Duodenal mucosa (tissue), 2 donors: Measurements from ENCODE around the gene PCDHB6.
"Not testable (repeated sequence)": the region's sequence is repeated elsewhere in the genome, so short reads cannot be mapped to it uniquely, and the experiment has no call there.

Source experiments
- H3K27ac ChIP-seq: one replicate; pipeline ENCODE4 v1.7.0; 2013; ENCODE audit warnings: low read depth, low read length
- H3K27me3 ChIP-seq, 2 donors: one replicate each; pipeline ENCODE4 v1.7.0; 2013; ENCODE audit warnings: low read length in 2 of 2, control low read depth in 1 of 2; ENCODE audit not compliant: insufficient read depth in 2 of 2, control insufficient read depth in 1 of 2
- H3K36me3 ChIP-seq, 2 donors: one replicate each; pipeline ENCODE4 v1.7.0; 2013; ENCODE audit warnings: low read length in 2 of 2, control low read depth in 1 of 2; ENCODE audit not compliant: insufficient read depth in 2 of 2, control insufficient read depth in 1 of 2
- H3K4me1 ChIP-seq, 2 donors: one replicate each; pipeline ENCODE4 v1.7.0; 2013; ENCODE audit warnings: low read length in 2 of 2, control low read depth in 1 of 2; ENCODE audit not compliant: insufficient read depth in 2 of 2, control insufficient read depth in 1 of 2
- H3K4me3 ChIP-seq, 2 donors: one replicate each; pipeline ENCODE4 v1.7.0; 2013; ENCODE audit warnings: low read length in 2 of 2, low read depth in 1 of 2
- H3K9ac ChIP-seq, 2 donors: one replicate each; pipeline ENCODE4 v1.7.0; 2013; ENCODE audit warnings: low read length in 2 of 2, low read depth in 1 of 2
- H3K9me3 ChIP-seq, 2 donors: one replicate each; pipeline ENCODE4 v1.7.0; 2013; ENCODE audit warnings: low read length in 2 of 2, control low read depth in 1 of 2; ENCODE audit not compliant: control insufficient read depth in 1 of 2

Gene PCDHB6

GRCh38 chr5:141149812-141150211 lies at the start of gene PCDHB6:
PCDHB6 (plus strand) TSS chr5:141150057; CDS start chr5:141150258, 201 bp downstream.
- Histone ChIP-seq H3K9ac (no peak within 1 kb of the TSS), H3K27ac (no peak within 1 kb of the TSS), H3K4me1 (no peaks in the 10 kb centered on the region), H3K27me3 (no peaks in the 10 kb centered on the region), H3K36me3 (no peaks in the 10 kb centered on the region), H3K4me3 (no peak within 1 kb of the TSS), H3K9me3 (peaks cover 6 to 15% of the 10 kb centered on the region in 2 donors)

- no peak within 1 kb of the TSS for H3K27ac ChIP-seq
- H3K4me3 ChIP-seq = peak within 1 kb of the TSS; percentile 22 to 43
- H3K27me3 ChIP-seq = no peaks in the 10 kb centered on the region
- H3K9me3 ChIP-seq = peaks cover 22 to 27% of the 10 kb centered on the region in 2 donors
- no peak within 1 kb of the TSS for H3K9ac ChIP-seq
- no peaks in the 10 kb centered on the region for H3K4me1 ChIP-seq
- no peaks in the 10 kb centered on the region for H3K36me3 ChIP-seq
These were observed 49.5 kb upstream of the PCDHB6 start, which contains the start of gene PCDHB3 for GRCh38 chr5:141100243-141100805. PCDHB3 (plus strand) TSS chr5:141100473; CDS start chr5:141100650, 177 bp downstream.

- Histone ChIP-seq H3K9ac (no peak overlapping the region), H3K4me3 (no peak overlapping the region), H3K4me1 (no peaks in the 10 kb centered on the region), H3K27ac (no peak overlapping the region), H3K9me3 (peaks cover 18 to 20% of the 10 kb centered on the region in 2 donors), H3K36me3 (no peaks in the 10 kb centered on the region), H3K27me3 (no peaks in the 10 kb centered on the region)
These were observed 48.8 kb upstream of the PCDHB6 start for GRCh38 chr5:141101059-141101458.

- H3K27ac ChIP-seq, H3K4me1 ChIP-seq, H3K9ac ChIP-seq, H3K27me3 ChIP-seq, H3K36me3 ChIP-seq, H3K4me3 ChIP-seq: not testable (repeated sequence)
- H3K9me3 ChIP-seq = peaks cover 18 to 20% of the 10 kb centered on the region in 2 donors
These were observed 47.8 kb upstream of the PCDHB6 start for GRCh38 chr5:141102070-141102469.

GRCh38 chr5:141102471-141102870 lies 47.4 kb upstream of the PCDHB6 start:
- not testable (repeated sequence) for H3K4me1 ChIP-seq, H3K27me3 ChIP-seq, H3K9ac ChIP-seq, H3K36me3 ChIP-seq, H3K27ac ChIP-seq, H3K4me3 ChIP-seq
- peaks cover 18 to 20% of the 10 kb centered on the region in 2 donors for H3K9me3 ChIP-seq

- Histone ChIP-seq H3K27ac (no peak overlapping the region), H3K36me3 (no peaks in the 10 kb centered on the region), H3K9me3 (peaks cover 14 to 15% of the 10 kb centered on the region in 2 donors), H3K4me1 (no peaks in the 10 kb centered on the region), H3K27me3 (no peaks in the 10 kb centered on the region), H3K4me3 (no peak overlapping the region), H3K9ac (no peak overlapping the region)
These were observed 44.5 kb upstream of the PCDHB6 start for GRCh38 chr5:141105350-141105749.

GRCh38 chr5:141119250-141119649 lies 30.6 kb upstream of the PCDHB6 start:
- no peak overlapping the region for H3K9ac ChIP-seq
- H3K4me3 ChIP-seq = no peak overlapping the region
- no peak overlapping the region for H3K27ac ChIP-seq
- no peaks in the 10 kb centered on the region for H3K36me3 ChIP-seq
- H3K27me3 ChIP-seq = no peaks in the 10 kb centered on the region
- peaks cover 6 to 13% of the 10 kb centered on the region in 2 donors for H3K9me3 ChIP-seq
- no peaks in the 10 kb centered on the region for H3K4me1 ChIP-seq

- Histone ChIP-seq H3K27ac (no peak within 1 kb of the TSS), H3K4me3 (peak within 1 kb of the TSS in 1 of 2 donors; percentile 41), H3K9me3 (peaks cover 6 to 9% of the 10 kb centered on the region in 2 donors)
These were observed 28.3 kb upstream of the PCDHB6 start, which contains the start of gene PCDHB4 for GRCh38 chr5:141121563-141121962. PCDHB4 (plus strand) TSS chr5:141121818; CDS start chr5:141121999, 181 bp downstream.

GRCh38 chr5:141121985-141122384 lies 27.9 kb upstream of the PCDHB6 start:
- peaks cover 6 to 9% of the 10 kb centered on the region in 2 donors for H3K9me3 ChIP-seq

More at GRCh38 chr5:141121563-141121962, 28.3 kb upstream of the PCDHB6 start, which contains the start of gene PCDHB4:
- Histone ChIP-seq H3K4me1 (no peaks in the 10 kb centered on the region), H3K9ac (no peak within 1 kb of the TSS), H3K36me3 (no peaks in the 10 kb centered on the region), H3K27me3 (no peaks in the 10 kb centered on the region)

GRCh38 chr5:141123396-141124135 lies 26.3 kb upstream of the PCDHB6 start:
- H3K9ac ChIP-seq, H3K9me3 ChIP-seq, H3K4me1 ChIP-seq, H3K36me3 ChIP-seq, H3K4me3 ChIP-seq, H3K27ac ChIP-seq, H3K27me3 ChIP-seq: not testable (repeated sequence)

More at GRCh38 chr5:141121985-141122384, 27.9 kb upstream of the PCDHB6 start:
- no peaks in the 10 kb centered on the region for H3K4me1 ChIP-seq
- H3K36me3 ChIP-seq = no peaks in the 10 kb centered on the region
- H3K4me3 ChIP-seq = peak overlapping the region in 1 of 2 donors; percentile 41
- no peak overlapping the region for H3K9ac ChIP-seq
- no peaks in the 10 kb centered on the region for H3K27me3 ChIP-seq
- no peak overlapping the region for H3K27ac ChIP-seq
